Body of pancreas (tissue), 4 donors: ENCODE measurements around the gene PTGES. TPM values are rescaled to one million over a fixed set of nuclear protein-coding genes. Genes with fewer than 3 reads are reported as not detected.

ENCODE experiments used
- ATAC-seq: fragments of 150-250 bp; one replicate; pipeline ENCODE4 v1.9.1; 2016
- DNase-seq, 4 donors: peaks; one replicate each; pipeline ENCODE4 v3.0.0-alpha.2; 2019
- H3K27ac ChIP-seq, 4 donors: fragments of 200-600 bp; sonication (generic); 1 replicate in 3 of 4; 2 replicates in 1 of 4; pipeline versions ENCODE4 v1.5.1 to v1.6.1; 2016 to 2019; ENCODE audit warnings: mild to moderate bottlenecking in 1 of 4, mixed read lengths in 1 of 4, moderate library complexity in 1 of 4
- H3K27me3 ChIP-seq, 2 donors: fragments of 200-600 bp; sonication (generic); one replicate each; pipeline ENCODE4 v1.6.0; 2016; ENCODE audit warnings: mild to moderate bottlenecking in 1 of 2
- H3K36me3 ChIP-seq, 2 donors: fragments of 200-600 bp; sonication (generic); replicated peaks in 1 of 2; 2 replicates each; pipeline ENCODE4 v1.5.1; 2016; ENCODE audit warnings: low read depth in 2 of 2; ENCODE audit not compliant: insufficient read depth in 1 of 2
- H3K4me1 ChIP-seq: fragments of 200-600 bp; sonication (generic); one replicate; pipeline ENCODE4 v1.6.0; 2016
- H3K4me3 ChIP-seq, 2 donors: fragments of 200-600 bp; sonication (generic); 1 replicate in 1 of 2; 2 replicates in 1 of 2; pipeline ENCODE4 v1.5.1; 2016 to 2019
- H3K9me3 ChIP-seq, 3 donors: fragments of 200-600 bp; sonication (generic); 1 replicate in 2 of 3; 2 replicates in 1 of 3; pipeline ENCODE4 v1.5.1; 2016
- CTCF ChIP-seq, 7 experiments: fragments of 450-650 bp in 4 of 7; fragments of 200-600 bp in 3 of 7; sonication (generic) in 3 of 7; IDR thresholded peaks; one replicate each; pipeline ENCODE4 v1.5.1; 2016 to 2019; ENCODE audit warnings: antibody characterized with exemption in 7 of 7
- POLR2A ChIP-seq, 3 donors: fragments of 450-650 bp; IDR thresholded peaks; one replicate each; pipeline ENCODE4 v1.6.1; 2016; ENCODE audit warnings: antibody characterized with exemption in 3 of 3, mild to moderate bottlenecking in 2 of 3
- WGBS, 2 donors: methylation state at CpG; one replicate each; pipeline ENCODE4 v1.1.5; 2017; 5-methylcytosine and 5-hydroxymethylcytosine counted together
- intact Hi-C: fragments of 100-400 bp; cut with DNase I; formaldehyde crosslinking; loops from one replicate; pipeline ENCODE4 v1.15.1; 2023
- total RNA-seq, 2 donors: library from RNA; depleted of rRNA; stranded (reverse); fragments of >200 nt; gene quantifications; one replicate each; pipeline ENCODE4 v1.1.0, GENCODE V29; 2016

PTGES gene
- total RNA-seq, 2 donors from 2014 or later = 0.52 to 0.66 TPM

GRCh38 chr9:129781131-129781530 lies 28.3 kb upstream of the PTGES start:
- 71 to 74% methylated on average over 8 of the region's 8 CpGs for WGBS, 2 donors
- no peak for ATAC-seq
- Histone ChIP-seq H3K9me3 (no peaks in the 10 kb centered on the region), H3K36me3 (no peaks in the 10 kb centered on the region), H3K27me3 (no peaks in the 10 kb centered on the region), H3K4me1 (no peaks in the 10 kb centered on the region), H3K27ac (no peak overlapping the region), H3K4me3 (no peak overlapping the region)
- intact Hi-C loops = loop anchor here (5.0 to 10.0 kb wide), 2 partner anchors 44 to 646 kb away; no protein-coding TSS in a partner anchor
- TF ChIP-seq POLR2A (IDR thresholded peaks at IDR 0.05) (no peak), CTCF (IDR thresholded peaks at IDR 0.05) (no peak)
- DNase-seq = no peak

- DNase-seq (no peak), ATAC-seq (no peak)
- Histone ChIP-seq H3K36me3 (no peaks in the 10 kb centered on the region), H3K27me3 (no peaks in the 10 kb centered on the region), H3K9me3 (no peaks in the 10 kb centered on the region), H3K27ac (no peak overlapping the region), H3K4me3 (no peak overlapping the region), H3K4me1 (no peaks in the 10 kb centered on the region)
- intact Hi-C loops = loop anchor here (5.0 to 10.0 kb wide), 3 partner anchors 42 to 645 kb away; no protein-coding TSS in a partner anchor
- TF ChIP-seq POLR2A (IDR thresholded peaks at IDR 0.05) (no peak), CTCF (IDR thresholded peaks at IDR 0.05) (no peak)
- WGBS, 2 donors = 87 to 96% methylated on average over 7 of the region's 7 CpGs
Observed at GRCh38 chr9:129779560-129780190, 26.8 kb upstream of the PTGES start.

GRCh38 chr9:129778469-129778868 lies 25.6 kb upstream of the PTGES start:
- WGBS, 2 donors = 89 to 90% methylated on average over 2 to 3 of the region's 3 CpGs
- Histone ChIP-seq H3K9me3 (no peaks in the 10 kb centered on the region), H3K4me3 (no peak overlapping the region), H3K27me3 (no peaks in the 10 kb centered on the region), H3K27ac (no peak overlapping the region), H3K36me3 (no peaks in the 10 kb centered on the region), H3K4me1 (peaks cover 7% of the 10 kb centered on the region)
- DNase-seq (no peak), ATAC-seq (no peak)
- intact Hi-C loops = loop anchor here (10.0 kb wide), 1 partner anchor 124 kb away; no protein-coding TSS in a partner anchor
- TF ChIP-seq CTCF (IDR thresholded peaks at IDR 0.05) (no peak), POLR2A (IDR thresholded peaks at IDR 0.05) (no peak)

- DNase-seq = no peak
- no peak overlapping the region for H3K4me3 ChIP-seq
- intact Hi-C loops = loop anchor here (10.0 kb wide), 1 partner anchor 123 kb away; no protein-coding TSS in a partner anchor
- WGBS, 2 donors = 72 to 82% methylated on average over 11 of the region's 11 CpGs
- no peak overlapping the region for H3K27ac ChIP-seq
- H3K4me1 ChIP-seq = peaks cover 11% of the 10 kb centered on the region
- no peaks in the 10 kb centered on the region for H3K9me3 ChIP-seq
- TF ChIP-seq POLR2A (IDR thresholded peaks at IDR 0.05) (no peak), CTCF (IDR thresholded peaks at IDR 0.05) (no peak)
- H3K36me3 ChIP-seq = no peaks in the 10 kb centered on the region
- ATAC-seq = no peak
- no peaks in the 10 kb centered on the region for H3K27me3 ChIP-seq
Observed at GRCh38 chr9:129777769-129778130, 24.9 kb upstream of the PTGES start.
